SKM-1 treated with dmso at 0.1 percent for 144 hours (cell line): ENCODE data around the gene CD300LB.
A peak's percentile ranks its signal among the peaks of the same experiment; 100 is the strongest.

ENCODE experiments used
- DNase-seq: peaks from one replicate; lab custom pipeline; 2025; ENCODE audit not compliant: unreplicated experiment; lab: John Stamatoyannopoulos, UW

CD300LB gene

GRCh38 chr17:74550602-74551001 lies 19.3 kb upstream of the CD300LB start:
- no peak for DNase-seq

GRCh38 chr17:74549343-74549742 lies 18.1 kb upstream of the CD300LB start:
- no peak for DNase-seq

GRCh38 chr17:74547736-74548135 lies 16.5 kb upstream of the CD300LB start:
- no peak for DNase-seq

GRCh38 chr17:74547264-74547663 lies 16.0 kb upstream of the CD300LB start:
- no peak for DNase-seq

GRCh38 chr17:74546586-74546985 lies 15.3 kb upstream of the CD300LB start:
- no peak for DNase-seq

- peak; percentile 76 for DNase-seq
Observed at GRCh38 chr17:74545843-74546230, 14.6 kb upstream of the CD300LB start, which contains the start of gene CD300C. CD300C (minus strand) TSS chr17:74546115; CDS start chr17:74545782, 333 bp downstream.

- no peak for DNase-seq
Observed at GRCh38 chr17:74544991-74545842, 13.9 kb upstream of the CD300LB start.

GRCh38 chr17:74543891-74544760 lies 12.9 kb upstream of the CD300LB start:
- no peak for DNase-seq

- no peak for DNase-seq
Observed at GRCh38 chr17:74543406-74543805, 12.1 kb upstream of the CD300LB start.

GRCh38 chr17:74542727-74543383 lies 11.6 kb upstream of the CD300LB start:
- no peak for DNase-seq

GRCh38 chr17:74542166-74542565 lies 10.9 kb upstream of the CD300LB start:
- no peak for DNase-seq

- no peak for DNase-seq
Observed at GRCh38 chr17:74541176-74542111, 10.2 kb upstream of the CD300LB start.

GRCh38 chr17:74539281-74539820 lies 8.1 kb upstream of the CD300LB start:
- no peak for DNase-seq

- DNase-seq, result no peak
Observed at GRCh38 chr17:74536890-74537289, 5.6 kb upstream of the CD300LB start.

- peak; percentile 95 for DNase-seq
Observed at GRCh38 chr17:74532115-74532514, 840 bp upstream of the CD300LB start.

- DNase-seq, result no peak
Observed at GRCh38 chr17:74530831-74531150, 484 bp downstream of the CD300LB start.

GRCh38 chr17:74529243-74529642 lies 2.0 kb downstream of the CD300LB start:
- no peak for DNase-seq

GRCh38 chr17:74528491-74529199 lies 2.6 kb downstream of the CD300LB start:
- peak; percentile 98 for DNase-seq

GRCh38 chr17:74527756-74528155 lies 3.5 kb downstream of the CD300LB start:
- no peak for DNase-seq

GRCh38 chr17:74527081-74527480 lies 4.2 kb downstream of the CD300LB start:
- DNase-seq, result no peak
